ENCODE measurements around the gene B3GNT3.

Gene B3GNT3

GRCh38 chr19:17855280-17856152 is 60.6 kb downstream of the B3GNT3 start:
- in situ Hi-C loops (cut with MboI; ENCODE audit: low sequenced_read_pairs), result no loop called here

GRCh38 chr19:17859533-17860330 is 64.8 kb downstream of the B3GNT3 start, which contains the start of gene RPL18A:
TSS of gene RPL18A (plus strand) at chr19:17859910. CDS start at chr19:17859957, 47 bp downstream.
- in situ Hi-C loops (cut with MboI; ENCODE audit: low sequenced_read_pairs), result no loop called here

- in situ Hi-C loops (cut with MboI; ENCODE audit: low sequenced_read_pairs), result no loop called here
These were observed 65.5 kb downstream of the B3GNT3 start for GRCh38 chr19:17860331-17860992.

GRCh38 chr19:17860993-17861360 is 66.0 kb downstream of the B3GNT3 start:
- in situ Hi-C loops (cut with MboI; ENCODE audit: low sequenced_read_pairs), result no loop called here

- in situ Hi-C loops (cut with MboI; ENCODE audit: low sequenced_read_pairs), result no loop called here
These were observed 66.8 kb downstream of the B3GNT3 start for GRCh38 chr19:17861542-17862402.

- in situ Hi-C loops (cut with MboI; ENCODE audit: low sequenced_read_pairs), result no loop called here
These were observed 68.0 kb downstream of the B3GNT3 start for GRCh38 chr19:17862711-17863519.
